Left cardiac atrium (tissue), 4 donors: ENCODE results near the gene FBXO44. TPM values are rescaled to one million over a fixed set of nuclear protein-coding genes. Genes with fewer than 3 reads are reported as not detected.

ENCODE experiments used
- ATAC-seq, 2 donors: fragments of 200-7000 bp; cut with Tn5 transposase; one replicate each; pipeline ENCODE4 v1.9.1; 2020; ENCODE audit warnings: mild to moderate bottlenecking in 2 of 2, moderate library complexity in 2 of 2
- DNase-seq: peaks from one replicate; pipeline ENCODE4 v3.0.0-alpha.2; 2020
- intact Hi-C, 2 donors: fragments of 100-400 bp; cut with DNase I; formaldehyde crosslinking; loops; one replicate each; pipeline versions ENCODE4 v1.14.1 to v1.15.1; 2022 to 2023
- total RNA-seq, 2 donors: library from RNA; stranded (reverse); fragmentation: NEBNext Ultra II Directional; extraction: Animal tissue kit (Norgen Biotek cat#: 25700); gene quantifications; one replicate each; pipeline ENCODE4 v1.2.1, GENCODE V29; 2021
- donor health status: DM: no; HTN: yes; CAD: no.
- donor health status: DM: no; HTN: yes; CAD: no; lungs with severe emphysema.
- donor health status: DM: yes; HTN: yes; CAD: no.
- donor health status: Dilated cardiomyopathy.

Gene FBXO44
- total RNA-seq, 2 donors from 2014 or later = 18.7 to 22.3 TPM

DNA sequence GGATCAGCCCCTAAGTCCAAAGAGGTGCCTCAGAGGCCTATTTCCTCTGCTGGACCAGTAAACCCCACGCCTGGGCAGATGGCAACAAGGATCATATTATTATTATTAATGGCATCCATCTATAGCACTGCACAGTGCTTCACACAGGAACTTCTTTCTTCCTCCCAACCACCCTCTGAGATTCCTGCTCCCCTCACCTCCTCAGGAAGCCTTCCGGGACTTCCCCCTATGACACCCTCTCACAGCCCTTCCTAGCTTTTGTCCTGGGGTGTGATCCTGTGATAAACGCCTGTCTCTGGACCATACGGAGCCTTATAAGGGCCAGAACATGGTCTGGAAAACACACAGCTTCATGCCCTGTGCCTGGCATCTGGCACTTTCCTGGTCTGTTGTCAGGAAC is 3.7 kb upstream of the FBXO44 start:
- no peak for DNase-seq
- intact Hi-C loops = no loop called here
- no peak for ATAC-seq

DNA sequence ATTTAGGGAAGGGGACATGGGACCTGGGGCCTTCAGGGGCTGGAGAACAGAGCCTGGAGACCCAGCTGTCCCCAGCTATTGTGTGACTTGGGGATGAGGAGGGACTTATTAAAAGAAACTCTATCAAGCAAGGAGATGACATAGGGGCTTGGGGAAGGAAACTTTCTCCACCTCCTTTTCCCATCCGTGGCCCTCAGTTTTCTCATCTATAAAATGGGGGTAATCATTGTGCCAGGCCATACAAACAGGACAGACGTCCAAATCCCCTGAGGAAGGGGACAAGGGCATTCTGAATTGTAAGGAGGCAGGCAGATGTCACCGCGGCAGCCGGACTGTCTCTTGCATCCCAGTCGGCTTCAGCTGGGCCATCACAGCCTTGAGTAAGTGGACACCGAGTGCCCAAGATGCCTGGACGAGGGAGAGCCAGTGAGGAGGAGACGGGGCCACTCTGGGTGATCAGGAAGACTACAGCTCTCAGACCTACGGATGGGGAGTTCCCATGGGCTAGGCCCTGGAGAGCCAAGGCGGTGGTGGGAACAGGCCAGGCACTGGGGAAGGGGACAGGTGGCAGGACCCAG is 2.4 kb upstream of the FBXO44 start:
- DNase-seq (no peak), ATAC-seq (no peak)
- intact Hi-C loops = no loop called here

- peak; percentile 9 to 58 for ATAC-seq
- intact Hi-C loops = no loop called here
- DNase-seq = no peak
These were observed 1.4 kb upstream of the FBXO44 start for GRCh38 chr1:11653101-11653860.

GRCh38 chr1:11653861-11654136 is 878 bp upstream of the FBXO44 start:
- DNase-seq (no peak), ATAC-seq (no peak)
- intact Hi-C loops = no loop called here

GRCh38 chr1:11654939-11655808 is 497 bp downstream of the FBXO44 start:
- DNase-seq (no peak), ATAC-seq (peak; percentile 1 to 5)
- intact Hi-C loops = no loop called here

- intact Hi-C loops = no loop called here
- DNase-seq (no peak), ATAC-seq (no peak)
These were observed 3.0 kb downstream of the FBXO44 start for GRCh38 chr1:11657654-11658053.

GRCh38 chr1:11658542-11658941 is 3.9 kb downstream of the FBXO44 start:
- ATAC-seq (no peak), DNase-seq (no peak)
- intact Hi-C loops = no loop called here

DNA sequence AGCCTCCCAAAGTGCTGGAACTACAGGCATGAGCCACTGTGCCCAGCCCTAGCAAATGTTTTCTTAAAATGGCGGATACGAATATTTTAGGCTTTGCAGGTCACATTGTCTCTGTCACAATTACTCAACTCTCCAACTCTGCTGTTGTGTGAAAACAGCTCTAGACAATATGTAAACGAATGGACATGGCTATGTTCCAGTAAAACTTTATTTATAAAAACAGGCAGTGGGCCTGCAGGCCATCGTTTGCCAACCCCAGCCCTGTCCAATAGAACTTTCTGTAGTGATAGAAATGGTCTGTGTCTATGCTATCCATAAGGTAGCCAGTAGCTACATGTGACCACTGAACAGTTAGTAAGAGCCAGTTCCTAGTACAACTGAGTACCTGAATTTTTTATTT is 5.1 kb downstream of the FBXO44 start:
- ATAC-seq (no peak), DNase-seq (no peak)
- intact Hi-C loops = no loop called here

GRCh38 chr1:11661103-11661502 is 6.4 kb downstream of the FBXO44 start:
- intact Hi-C loops = no loop called here
- DNase-seq (no peak), ATAC-seq (no peak)

DNA sequence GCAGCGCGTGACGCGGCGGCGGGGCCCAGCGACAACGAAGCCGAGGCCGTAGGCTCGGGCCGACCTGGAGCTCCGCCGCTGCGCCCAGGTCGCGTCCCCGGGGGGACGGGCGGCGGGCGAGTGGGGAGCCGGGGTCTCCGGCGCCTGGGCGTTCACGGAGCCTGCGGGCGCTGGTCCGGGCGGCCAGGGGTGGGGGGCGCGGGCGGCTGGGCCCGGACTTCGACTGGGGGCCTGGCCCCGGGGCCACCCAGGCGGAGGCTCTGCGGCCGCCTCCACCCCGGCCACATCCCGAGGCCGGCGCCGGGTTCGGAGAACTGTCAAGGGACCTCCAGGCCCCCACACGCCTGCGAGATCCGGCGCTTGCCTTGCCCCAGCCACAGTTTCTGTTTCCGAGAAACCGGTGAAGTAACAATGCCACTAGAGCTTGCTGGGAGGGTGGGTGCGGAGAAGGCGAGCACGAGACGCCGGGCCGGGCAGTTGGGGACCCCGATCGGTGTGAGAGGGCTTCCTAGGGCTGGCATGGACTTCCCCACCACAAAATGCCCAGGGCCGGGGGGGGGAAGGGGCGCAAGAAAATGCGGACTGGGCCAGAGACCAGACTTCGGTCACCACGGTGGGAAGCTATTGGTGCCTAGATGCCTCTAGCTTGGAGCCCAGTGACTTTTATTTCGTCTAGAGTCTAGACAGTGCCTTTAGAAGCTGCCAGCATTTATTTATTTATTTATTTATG is 9.8 kb downstream of the FBXO44 start:
- intact Hi-C loops = no loop called here
- ATAC-seq (peak; percentile 38 to 64), DNase-seq (peak; percentile 59)

- ATAC-seq = no peak
These were observed 13.8 kb downstream of the FBXO44 start for GRCh38 chr1:11668516-11668915.

DNA sequence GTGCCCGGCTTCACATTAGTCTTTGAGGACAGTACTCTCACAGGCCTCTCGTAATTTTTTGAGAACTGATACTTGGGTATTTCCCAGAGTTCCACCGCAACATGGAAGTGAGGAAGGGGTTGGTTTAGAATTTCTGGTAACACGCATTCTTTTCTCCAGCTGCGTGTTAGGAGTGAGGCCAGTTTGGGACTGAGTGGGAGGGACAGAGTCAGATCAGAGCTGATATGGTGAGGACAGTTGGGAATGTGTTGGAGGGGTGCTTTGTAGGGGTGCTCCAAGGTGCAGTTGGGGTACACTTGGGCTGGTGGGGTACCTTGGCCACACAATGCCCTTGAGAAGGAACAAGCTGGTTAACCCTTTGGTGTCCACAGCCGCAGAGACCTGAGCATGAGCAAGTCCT is 16.1 kb downstream of the FBXO44 start:
- DNase-seq = no peak
- no peak for ATAC-seq
- intact Hi-C loops = no loop called here

More at GRCh38 chr1:11668516-11668915, 13.8 kb downstream of the FBXO44 start:
- intact Hi-C loops = no loop called here
- DNase-seq = no peak

- intact Hi-C loops = no loop called here
- ATAC-seq = no peak
- no peak for DNase-seq
These were observed 16.5 kb downstream of the FBXO44 start for GRCh38 chr1:11671205-11671543.

- intact Hi-C loops = no loop called here
- ATAC-seq = no peak
- DNase-seq = no peak
These were observed 17.0 kb downstream of the FBXO44 start for GRCh38 chr1:11671544-11672286.

- DNase-seq (no peak), ATAC-seq (no peak)
- intact Hi-C loops = no loop called here
These were observed 18.6 kb downstream of the FBXO44 start for GRCh38 chr1:11673089-11673769.

DNA sequence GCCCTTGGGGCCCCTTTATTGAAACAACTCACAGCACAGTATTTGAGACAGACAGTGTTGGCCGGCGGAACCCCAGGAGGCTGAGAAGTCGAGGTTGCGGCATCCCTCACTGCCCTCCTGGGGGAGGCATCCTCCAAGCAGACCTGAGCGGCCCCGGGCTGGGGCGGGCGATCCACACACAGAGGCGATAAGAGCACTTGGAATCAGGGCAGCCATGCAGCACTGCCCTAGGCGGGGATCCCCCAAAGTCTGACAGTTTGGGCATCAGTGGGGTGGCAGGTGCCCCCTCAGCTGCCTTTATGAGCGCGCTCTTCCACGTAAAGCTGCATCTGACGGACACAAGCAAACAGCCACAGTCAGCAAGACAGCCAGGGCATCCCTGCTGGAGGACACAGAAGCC is 19.8 kb downstream of the FBXO44 start:
- no peak for ATAC-seq
- intact Hi-C loops = no loop called here
- no peak for DNase-seq

DNA sequence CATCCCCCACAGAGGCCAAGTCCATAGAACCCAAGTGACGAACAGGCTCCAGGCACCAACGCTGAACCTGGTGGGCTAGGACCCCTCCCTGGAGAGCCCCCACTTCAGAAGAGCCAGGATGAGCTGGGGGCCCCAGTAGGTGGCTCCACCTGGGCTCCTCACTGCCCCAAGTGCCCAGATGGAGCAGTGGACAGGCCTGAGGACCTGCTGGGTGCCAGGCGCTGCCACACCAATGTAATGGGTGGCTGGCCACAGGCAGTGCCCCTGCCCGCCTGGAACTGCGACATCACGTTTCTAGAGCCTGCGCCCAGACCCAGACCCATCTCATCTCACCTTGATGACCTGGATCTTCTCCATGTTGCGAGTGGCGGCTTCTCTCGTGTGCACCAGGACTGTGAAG is 20.6 kb downstream of the FBXO44 start:
- ATAC-seq (no peak), DNase-seq (no peak)
- intact Hi-C loops = loop anchor here in 1 of 2 donors (5.0 kb wide), 1 partner anchor 42 kb away; no protein-coding TSS in a partner anchor

- intact Hi-C loops = loop anchor here in 1 of 2 donors (5.0 kb wide), 1 partner anchor 41 kb away; no protein-coding TSS in a partner anchor
- ATAC-seq (no peak), DNase-seq (no peak)
These were observed 21.9 kb downstream of the FBXO44 start for GRCh38 chr1:11676386-11677103.
